ENCODE data around the gene ATP8A1.

The ATP8A1 gene

GRCh38 chr4:42646999-42647541, 9.8 kb downstream of the ATP8A1 start:
- no peak for DNase-seq

DNA sequence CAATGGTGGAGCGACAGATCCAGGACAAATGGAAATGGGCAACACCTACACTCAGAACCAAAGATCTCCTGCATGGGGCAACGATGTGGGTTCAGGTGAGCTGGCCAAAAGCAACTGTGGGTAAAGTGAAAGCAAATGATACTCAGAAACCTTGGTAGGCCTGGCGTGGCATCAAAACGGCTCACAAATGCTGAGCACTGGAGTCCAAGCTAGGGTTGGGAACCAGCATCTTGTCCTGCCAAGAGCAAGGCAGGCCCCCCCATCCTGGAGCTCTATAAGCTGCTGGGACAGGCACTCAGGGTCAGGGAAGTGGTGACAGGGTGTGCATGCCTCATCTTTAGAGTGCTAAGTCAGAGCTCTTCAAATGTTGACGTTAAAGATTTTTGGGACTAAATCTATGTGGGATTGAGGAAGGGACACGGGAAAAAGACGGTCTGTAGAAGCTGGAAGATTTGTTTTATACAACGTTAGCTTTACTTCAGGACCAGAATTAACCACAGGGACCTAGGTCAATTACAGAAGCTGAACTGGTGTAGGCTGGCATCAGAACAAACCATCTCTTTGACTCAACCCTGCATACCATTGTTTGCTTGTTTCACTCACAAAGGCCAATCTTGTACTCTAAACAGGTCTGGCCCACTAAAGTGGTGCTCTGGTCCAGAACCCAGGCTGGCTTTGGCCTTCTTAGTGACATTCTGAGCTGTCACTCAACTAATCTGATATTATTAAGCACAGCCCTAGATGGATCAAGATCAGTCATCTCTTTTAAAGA, 10.7 kb downstream of the ATP8A1 start:
- no peak for DNase-seq

DNA sequence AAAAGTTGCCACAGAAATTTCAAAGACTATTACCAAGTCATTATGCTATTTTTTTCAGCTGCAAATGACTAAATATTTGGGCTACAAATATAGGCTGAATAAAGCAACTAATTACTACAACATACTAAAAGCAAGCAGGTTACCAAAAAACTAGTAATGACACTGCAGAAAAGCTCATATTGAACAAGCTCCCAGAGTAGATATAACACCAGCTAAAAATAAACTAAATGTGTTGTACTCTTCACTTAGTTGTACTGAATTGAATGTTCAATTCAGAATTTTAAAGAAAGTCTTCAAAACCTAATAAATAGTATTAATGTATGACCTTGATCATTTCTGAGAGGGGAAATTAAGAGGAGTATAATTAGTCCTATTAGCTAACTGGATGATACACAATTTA, 12.0 kb downstream of the ATP8A1 start:
- DNase-seq, result no peak

- DNase-seq, result no peak
Observed at GRCh38 chr4:42643685-42644084, 13.2 kb downstream of the ATP8A1 start.

GRCh38 chr4:42642845-42643615, 13.9 kb downstream of the ATP8A1 start:
- DNase-seq, result no peak

DNA sequence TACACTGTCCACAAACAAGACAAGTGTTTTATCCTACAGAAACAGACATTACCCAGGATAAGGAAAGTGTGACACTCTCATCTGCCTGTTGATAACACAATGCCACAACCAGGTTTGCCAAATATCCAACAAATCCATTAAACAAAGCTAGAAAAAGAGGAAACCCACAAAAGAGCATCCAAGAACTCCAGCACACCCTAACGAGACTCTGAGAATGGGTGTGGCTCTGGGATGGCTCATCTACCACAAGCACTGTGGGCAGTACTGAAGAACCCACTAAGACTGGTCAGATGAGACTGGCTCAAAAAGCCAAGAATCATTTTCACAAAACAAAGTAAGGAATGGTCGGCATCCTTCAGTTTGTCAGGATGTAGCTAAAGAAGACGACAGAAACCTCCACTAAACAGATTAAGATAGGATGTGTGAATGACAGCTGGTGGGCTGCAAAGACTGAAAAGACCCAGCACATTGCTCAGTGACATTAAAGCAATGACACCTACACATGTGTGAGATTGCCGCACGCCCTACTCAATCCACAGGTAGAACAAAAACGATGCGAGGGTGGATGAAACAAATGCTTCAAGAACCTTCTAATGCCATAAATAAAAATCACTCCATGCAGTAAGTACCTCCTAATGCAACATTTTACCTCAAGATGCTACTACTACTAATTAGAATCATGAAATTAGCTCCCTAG, 14.7 kb downstream of the ATP8A1 start:
- DNase-seq, result no peak

GRCh38 chr4:42641656-42642055, 15.2 kb downstream of the ATP8A1 start:
- no peak for DNase-seq

DNA sequence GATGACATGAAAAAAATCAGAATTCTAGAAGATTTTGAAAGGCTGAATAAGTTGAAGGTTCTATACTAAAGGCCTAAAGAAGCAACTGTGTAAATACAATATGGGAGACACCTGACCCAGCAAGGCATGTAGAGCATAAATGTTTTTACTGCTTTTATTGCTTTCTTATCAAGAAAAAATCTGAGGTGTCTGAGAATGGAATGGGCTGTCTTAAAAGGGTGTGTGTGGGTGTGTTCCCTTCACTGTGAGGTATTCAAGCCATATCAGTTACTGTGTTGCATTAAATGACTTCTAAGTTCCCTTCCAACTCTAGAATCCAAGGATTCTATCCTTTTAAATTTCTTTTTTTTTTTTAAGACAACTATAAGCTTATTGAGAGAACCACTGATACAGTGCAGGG, 15.7 kb downstream of the ATP8A1 start:
- no peak for DNase-seq

DNA sequence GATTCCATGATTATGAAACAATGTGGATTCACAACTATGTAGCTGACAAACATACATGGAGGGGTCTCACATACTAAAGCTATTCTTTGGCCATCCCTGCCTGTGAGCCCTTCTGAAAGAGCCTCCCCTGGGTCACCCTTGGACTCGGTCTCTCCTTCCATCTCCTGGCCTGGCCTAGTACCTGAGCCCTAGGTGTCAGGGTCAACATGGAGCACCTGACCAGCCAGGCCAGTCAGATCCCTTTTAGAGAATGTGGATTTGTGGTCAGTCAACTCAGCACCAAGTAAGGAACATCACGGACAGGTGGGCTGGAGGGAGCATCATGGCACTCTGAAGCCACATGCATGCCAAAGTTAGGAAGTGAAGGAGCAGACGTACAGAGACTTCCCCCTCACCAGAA, 16.3 kb downstream of the ATP8A1 start:
- DNase-seq, result no peak

- no peak for DNase-seq
Observed at GRCh38 chr4:42638993-42639392, 17.9 kb downstream of the ATP8A1 start.

- no peak for DNase-seq
Observed at GRCh38 chr4:42638321-42638720, 18.6 kb downstream of the ATP8A1 start.

GRCh38 chr4:42637867-42638266, 19.0 kb downstream of the ATP8A1 start:
- no peak for DNase-seq

DNA sequence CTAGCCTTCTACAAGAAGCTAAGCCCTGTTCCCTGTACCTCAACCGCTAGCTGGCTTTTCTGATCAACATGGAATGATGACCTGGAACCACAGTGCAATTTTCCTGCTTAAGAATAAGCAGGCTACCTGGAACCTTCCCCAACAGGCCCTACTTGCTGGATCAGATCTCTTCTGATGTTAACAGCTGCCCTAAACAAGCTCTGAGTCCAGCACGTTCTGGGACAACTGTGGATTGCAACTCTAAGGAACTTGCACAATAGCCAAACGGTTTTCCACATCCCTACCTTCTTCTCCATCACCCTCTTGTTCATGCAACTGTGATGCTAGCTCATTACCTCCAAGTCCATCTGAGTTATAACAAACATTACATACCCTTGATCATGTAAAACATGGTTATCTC, 19.8 kb downstream of the ATP8A1 start:
- no peak for DNase-seq

DNA sequence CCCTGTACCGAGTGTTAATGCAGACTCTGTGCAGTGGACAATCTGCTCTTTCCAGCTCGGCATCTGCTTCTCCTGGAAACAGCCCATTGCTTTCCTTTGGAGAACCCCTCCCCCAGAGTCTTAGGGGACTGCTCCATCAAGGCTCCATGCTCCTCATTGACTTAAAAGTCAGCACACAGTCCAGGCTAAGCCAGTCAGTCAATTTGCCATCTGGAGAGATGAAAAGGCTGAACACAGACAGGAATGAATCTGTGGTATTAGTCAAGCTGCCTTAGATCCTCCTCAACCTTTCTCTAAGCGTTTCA, 20.3 kb downstream of the ATP8A1 start:
- DNase-seq, result no peak

DNA sequence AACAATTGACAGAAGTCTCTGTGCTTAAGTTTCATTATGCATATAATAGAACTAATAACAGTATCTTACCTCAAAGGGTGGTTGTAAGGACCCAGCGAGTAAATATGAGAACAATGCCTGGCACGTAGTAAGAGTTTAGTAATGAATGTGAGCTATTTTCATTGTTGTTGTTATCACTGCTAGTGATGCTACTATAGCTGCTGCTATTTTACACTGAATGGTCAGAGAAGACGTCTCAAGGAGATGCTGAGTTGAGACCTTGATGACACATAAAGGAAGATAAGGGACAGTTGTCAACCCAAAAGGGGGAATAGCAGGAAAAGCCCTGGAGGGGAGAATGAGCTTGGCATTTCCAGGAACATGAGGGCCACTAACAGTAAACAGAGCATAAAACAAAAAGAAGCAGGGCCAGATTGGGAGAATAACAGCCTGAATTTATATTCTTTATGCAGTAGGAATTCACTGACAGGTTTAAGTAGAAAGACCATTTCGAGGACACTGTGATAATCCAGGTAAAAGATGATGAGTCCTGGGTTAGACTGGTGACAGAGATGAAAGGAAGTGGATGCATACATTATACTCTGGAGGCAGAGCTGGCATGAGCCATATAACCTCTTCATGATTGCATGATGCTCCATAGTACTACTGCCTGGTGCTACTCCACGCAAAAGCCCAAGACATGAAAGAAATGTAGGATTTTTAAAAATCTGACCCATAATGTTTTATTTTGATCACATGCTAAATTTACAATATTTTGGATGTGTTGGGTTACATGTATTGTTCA, 23.1 kb downstream of the ATP8A1 start:
- no peak for DNase-seq

- DNase-seq, result no peak
Observed at GRCh38 chr4:42632653-42633382, 24.1 kb downstream of the ATP8A1 start.

GRCh38 chr4:42630908-42631307, 26.0 kb downstream of the ATP8A1 start:
- DNase-seq, result no peak

DNA sequence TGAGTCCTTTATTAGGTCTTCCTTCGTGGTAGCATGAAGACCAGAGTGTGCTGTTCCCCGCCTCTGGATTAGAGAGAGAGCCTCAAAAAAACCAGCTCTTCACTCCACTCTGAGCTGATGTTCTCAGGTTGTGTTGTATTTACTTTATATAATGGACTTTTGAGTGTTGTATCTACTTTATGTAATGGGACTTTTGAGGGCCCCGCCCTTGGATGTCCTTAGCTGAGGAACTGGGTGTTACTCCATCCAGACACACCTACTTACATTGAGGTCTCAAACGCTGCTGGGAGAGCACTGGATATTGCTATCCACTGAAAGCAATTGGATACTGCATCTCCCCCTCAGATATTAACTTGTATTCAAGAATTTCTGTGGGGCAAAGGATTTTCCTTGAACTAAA, 28.2 kb downstream of the ATP8A1 start:
- DNase-seq, result no peak

GRCh38 chr4:42627885-42628646, 28.8 kb downstream of the ATP8A1 start:
- no peak for DNase-seq

GRCh38 chr4:42626629-42627146, 30.2 kb downstream of the ATP8A1 start:
- DNase-seq, result no peak

DNA sequence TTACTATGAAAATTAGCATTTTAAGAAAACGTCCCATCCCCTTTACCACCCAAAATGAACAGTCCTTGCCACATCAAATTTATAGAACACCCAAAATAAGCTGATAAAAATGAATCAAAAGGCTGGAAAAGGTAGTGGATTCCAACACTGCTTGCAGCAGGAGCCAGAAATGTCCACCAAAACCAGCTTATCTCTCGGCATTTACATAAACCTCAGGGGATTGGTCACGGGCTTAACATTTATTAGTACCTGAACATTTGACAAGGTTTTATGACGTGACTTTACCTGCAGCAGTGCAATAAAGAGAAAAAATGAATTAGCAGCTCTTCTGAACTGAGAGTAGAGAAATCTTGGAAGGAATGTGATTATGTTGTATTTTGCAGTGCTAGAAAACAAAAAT, 31.6 kb downstream of the ATP8A1 start:
- DNase-seq, result no peak

Data from islet precursor cell (in vitro differentiated cells).